Measurements from ENCODE around the gene PTPN11.
"Not testable (repeated sequence)": the region's sequence is repeated elsewhere in the genome, so short reads cannot be mapped to it uniquely, and the experiment has no call there.

Gene PTPN11

DNA sequence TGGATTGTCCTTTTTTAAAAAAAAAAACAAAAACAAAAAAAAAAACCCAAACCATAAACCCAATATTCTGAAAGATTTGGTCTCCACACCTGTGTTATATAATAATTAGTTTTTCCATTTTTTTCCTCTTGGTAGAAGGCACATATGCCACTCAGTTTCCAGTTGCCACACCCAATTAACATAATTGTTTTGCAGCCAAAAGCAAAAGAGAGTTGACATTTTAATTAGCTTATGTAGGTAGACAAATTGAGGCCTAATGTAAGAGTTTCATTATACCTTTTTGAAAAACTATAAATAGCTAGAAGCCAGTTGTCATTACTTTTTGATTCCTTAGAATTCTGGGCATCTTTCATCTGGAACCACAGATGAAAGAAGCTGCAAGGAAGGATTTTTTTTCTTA lies 21.0 kb downstream of the PTPN11 start:
- TF ChIP-seq, protein P1, sequence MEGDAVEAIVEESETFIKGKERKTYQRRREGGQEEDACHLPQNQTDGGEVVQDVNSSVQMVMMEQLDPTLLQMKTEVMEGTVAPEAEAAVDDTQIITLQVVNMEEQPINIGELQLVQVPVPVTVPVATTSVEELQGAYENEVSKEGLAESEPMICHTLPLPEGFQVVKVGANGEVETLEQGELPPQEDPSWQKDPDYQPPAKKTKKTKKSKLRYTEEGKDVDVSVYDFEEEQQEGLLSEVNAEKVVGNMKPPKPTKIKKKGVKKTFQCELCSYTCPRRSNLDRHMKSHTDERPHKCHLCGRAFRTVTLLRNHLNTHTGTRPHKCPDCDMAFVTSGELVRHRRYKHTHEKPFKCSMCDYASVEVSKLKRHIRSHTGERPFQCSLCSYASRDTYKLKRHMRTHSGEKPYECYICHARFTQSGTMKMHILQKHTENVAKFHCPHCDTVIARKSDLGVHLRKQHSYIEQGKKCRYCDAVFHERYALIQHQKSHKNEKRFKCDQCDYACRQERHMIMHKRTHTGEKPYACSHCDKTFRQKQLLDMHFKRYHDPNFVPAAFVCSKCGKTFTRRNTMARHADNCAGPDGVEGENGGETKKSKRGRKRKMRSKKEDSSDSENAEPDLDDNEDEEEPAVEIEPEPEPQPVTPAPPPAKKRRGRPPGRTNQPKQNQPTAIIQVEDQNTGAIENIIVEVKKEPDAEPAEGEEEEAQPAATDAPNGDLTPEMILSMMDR (conservative IDR thresholded peaks at IDR 0.05; ENCODE audit: low read length) = no peak
- no peak overlapping the region for H3K4me3 ChIP-seq (ENCODE audit: low read length)
- no peak for DNase-seq (ENCODE audit: low read depth)

DNA sequence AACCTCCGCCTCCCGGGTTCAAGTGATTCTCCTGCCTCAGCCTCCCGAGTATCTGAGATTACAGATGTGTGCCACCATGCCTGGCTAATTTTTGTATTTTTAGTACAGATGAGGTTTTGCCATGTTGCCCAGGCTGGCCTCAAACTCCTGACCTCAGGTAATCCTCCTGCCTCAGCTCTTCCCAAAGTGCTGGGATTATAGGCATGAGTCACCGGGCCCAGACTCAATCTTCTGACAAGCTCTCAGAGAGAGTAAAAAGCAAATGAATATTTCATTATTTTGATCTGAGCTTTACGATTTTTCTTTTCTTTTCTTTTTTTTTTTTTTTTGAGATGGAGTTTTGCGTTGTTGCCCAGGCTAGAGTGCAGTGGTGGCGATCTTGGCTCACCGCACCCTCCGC lies 21.9 kb downstream of the PTPN11 start:
- not testable (repeated sequence) for H3K4me3 ChIP-seq (ENCODE audit: low read length); DNase-seq (ENCODE audit: low read depth)

DNA sequence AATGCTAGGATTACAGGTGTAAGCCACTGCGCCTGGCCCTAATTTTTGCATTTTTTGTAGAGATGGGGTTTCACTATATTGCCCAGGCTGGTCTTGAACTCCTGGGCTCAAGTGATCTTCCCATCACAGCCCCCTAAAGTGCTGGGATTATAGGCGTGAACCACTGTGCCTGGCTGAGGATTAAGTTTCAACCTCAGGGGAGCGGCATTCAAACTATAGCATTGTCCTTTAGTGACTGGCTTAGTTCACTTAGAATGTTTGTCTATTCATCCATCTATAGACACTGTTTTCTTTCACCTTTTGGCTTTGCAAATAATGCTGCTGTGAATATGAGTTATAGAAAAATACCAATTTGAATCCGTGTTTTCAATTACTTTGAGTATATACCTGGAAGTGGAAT lies 25.2 kb downstream of the PTPN11 start:
- no peak for DNase-seq (ENCODE audit: low read depth)
- H3K4me3 ChIP-seq (ENCODE audit: low read length) = no peak overlapping the region
- TF ChIP-seq, protein P1 (conservative IDR thresholded peaks at IDR 0.05; ENCODE audit: low read length) = no peak

DNA sequence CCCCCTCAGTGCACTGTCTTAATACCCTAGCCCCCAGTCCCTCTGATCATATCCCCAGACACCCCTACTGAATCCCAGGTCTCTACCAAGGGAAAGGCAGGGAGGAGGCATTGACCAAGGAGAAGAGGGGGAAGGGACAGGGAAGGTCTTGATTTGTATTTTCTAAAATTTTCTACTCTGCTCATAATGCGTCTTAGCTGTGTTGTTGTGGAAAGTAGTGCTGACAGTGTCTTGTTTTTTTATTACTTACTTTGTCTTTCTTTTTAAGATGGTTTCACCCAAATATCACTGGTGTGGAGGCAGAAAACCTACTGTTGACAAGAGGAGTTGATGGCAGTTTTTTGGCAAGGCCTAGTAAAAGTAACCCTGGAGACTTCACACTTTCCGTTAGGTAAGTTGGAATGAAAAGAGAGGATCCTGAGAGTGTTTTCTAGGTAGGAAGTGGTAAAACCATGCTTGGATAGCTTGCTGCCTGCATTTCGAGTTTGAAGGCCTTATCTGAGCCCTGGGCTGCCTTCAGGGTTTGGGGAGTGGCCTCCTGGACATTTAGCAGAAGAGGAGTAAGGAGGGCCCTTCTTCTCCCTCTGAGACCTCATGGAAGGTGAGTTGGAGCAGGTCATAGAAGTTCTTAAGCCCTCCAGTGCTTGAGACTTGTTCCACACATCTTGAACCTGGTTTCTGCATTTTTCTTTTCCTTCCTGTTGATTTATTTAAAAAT lies 27.4 kb downstream of the PTPN11 start:
- DNase-seq (ENCODE audit: low read depth) = no peak
- no peak overlapping the region for H3K4me3 ChIP-seq (ENCODE audit: low read length)
- TF ChIP-seq, protein P1 (conservative IDR thresholded peaks at IDR 0.05; ENCODE audit: low read length) = no peak

DNA sequence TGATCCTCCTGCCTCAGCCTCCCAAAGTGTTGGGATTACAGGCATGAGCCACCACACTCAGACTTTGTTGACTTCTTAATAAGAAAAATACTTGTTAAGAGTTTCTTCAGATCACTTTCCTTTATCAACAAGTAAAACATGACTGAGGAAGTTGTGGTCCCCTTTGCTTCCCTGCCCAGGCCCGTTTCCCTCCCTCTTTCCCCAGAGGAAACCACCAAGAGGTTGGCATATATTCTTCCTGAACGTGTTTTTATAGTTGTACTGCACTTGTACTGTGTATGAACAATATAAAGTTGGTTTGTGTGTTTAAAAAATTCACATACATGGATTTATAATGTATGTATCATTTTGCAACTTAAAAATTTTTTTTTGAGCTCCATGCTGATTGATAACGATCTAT lies 28.4 kb downstream of the PTPN11 start:
- no peak for DNase-seq (ENCODE audit: low read depth)
- TF ChIP-seq, protein P1 (conservative IDR thresholded peaks at IDR 0.05; ENCODE audit: low read length) = no peak
- H3K4me3 ChIP-seq (ENCODE audit: low read length) = no peak overlapping the region

DNA sequence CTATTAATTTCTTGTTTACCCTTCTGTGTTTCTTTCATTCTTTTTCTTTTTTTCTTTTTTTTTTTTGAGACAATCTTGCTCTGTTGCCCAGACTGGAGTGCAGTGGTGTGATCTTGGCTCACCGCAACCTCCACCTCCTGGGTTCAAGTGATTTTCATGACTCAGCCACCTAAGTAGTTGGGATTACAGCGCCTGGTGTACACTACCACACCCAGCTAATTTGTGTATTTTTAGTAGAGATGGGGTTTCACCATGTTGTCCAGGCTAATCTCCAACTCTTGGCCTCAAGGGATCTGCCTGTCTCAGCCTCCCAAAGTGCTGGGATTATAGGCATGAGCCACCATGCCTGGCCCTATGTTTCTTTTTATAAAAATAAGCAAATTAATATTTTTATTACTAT lies 29.4 kb downstream of the PTPN11 start:
- peak; percentile 11 for DNase-seq (ENCODE audit: low read depth)

DNA sequence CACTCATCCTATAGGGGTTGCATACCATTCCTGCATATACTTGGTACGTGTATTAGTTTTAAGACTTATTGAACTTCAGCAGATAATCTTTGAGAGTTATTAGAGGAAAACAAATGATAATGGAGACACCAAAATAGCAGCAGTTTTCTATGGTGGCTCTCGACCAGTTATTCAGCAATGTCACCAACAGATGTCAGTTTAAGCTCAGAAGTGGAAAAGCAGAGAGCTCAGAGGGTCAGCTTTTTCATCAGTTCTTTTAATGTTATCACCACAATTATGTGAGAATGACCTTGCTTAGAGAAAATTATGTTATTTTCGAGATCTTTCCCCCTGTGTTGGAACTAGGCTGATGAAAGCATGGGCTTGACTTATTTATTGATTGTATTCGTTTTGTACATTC lies 32.0 kb downstream of the PTPN11 start:
- no peak overlapping the region for H3K4me3 ChIP-seq (ENCODE audit: low read length)
- no peak for DNase-seq (ENCODE audit: low read depth)
- TF ChIP-seq, protein P1 (conservative IDR thresholded peaks at IDR 0.05; ENCODE audit: low read length) = no peak

More for the DNA sequence above, 29.4 kb downstream of the PTPN11 start:
- not testable (repeated sequence) for H3K4me3 ChIP-seq (ENCODE audit: low read length)

DNA sequence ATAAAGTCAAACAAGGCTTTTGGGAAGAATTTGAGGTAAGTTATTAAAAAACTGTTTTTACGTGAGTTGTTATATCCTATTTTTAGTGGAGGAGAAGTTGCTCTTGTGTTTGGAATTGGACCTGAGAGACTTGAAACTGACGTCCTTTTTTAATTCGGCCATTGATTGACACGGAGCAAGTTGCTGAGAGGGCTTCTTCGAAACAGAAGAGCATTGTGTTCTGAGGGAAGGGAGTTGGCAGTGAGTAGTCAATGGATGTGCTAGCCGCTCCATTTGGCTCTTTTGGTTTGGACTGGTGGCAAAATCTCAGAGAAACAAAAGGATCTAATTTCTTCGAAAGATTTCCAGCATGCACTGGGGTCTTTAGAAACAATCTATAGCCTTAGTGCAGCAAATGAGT lies 37.3 kb downstream of the PTPN11 start:
- DNase-seq (ENCODE audit: low read depth) = no peak
- no peak overlapping the region for H3K4me3 ChIP-seq (ENCODE audit: low read length)
- TF ChIP-seq, protein P1 (conservative IDR thresholded peaks at IDR 0.05; ENCODE audit: low read length) = no peak

DNA sequence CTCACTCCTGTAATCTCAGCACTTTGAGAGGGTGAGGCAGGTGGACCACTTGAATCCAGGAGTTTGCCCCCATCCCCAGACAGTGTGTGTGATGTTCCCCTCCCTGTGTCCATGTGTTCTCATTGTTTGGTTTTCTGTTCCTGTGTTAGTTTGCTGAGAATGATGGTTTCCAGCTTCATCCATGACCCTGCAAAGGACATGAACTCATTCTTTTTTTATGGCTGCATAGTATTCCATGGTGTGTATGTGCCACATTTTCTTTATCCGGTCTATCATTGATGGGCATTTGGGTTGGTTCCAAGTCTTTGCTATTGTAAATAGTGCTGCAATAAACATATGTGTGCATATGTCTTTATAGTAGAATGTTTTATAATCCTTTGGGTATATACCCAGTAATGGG lies 38.4 kb downstream of the PTPN11 start:
- not testable (repeated sequence) for DNase-seq (ENCODE audit: low read depth); H3K4me3 ChIP-seq (ENCODE audit: low read length)
